HepG2 (cell line): Measurements from ENCODE around the gene INHBE. TPM values are rescaled to one million over a fixed set of nuclear protein-coding genes. Genes with fewer than 3 reads are reported as not detected.

Experiments
- CCDC6 ChIP-seq: sonication (generic); formaldehyde crosslinking; IDR thresholded peaks from 2 replicates; pipeline ENCODE4 v1.8.1; 2022; ENCODE audit warnings: mild to moderate bottlenecking, missing genetic modification reagents, moderate library complexity
- GTF2F1 ChIP-seq: fragments of 150-350 bp; IDR thresholded peaks from 2 replicates; pipeline ENCODE4 v1.6.1; 2014; ENCODE audit warnings: low read length
- GTF3A ChIP-seq: sonication (generic); formaldehyde crosslinking; conservative IDR thresholded peaks from 2 replicates; pipeline ENCODE4 v1.4.0; 2020; ENCODE audit warnings: mild to moderate bottlenecking, missing genetic modification reagents
- HHEX ChIP-seq: IDR thresholded peaks from 2 replicates; pipeline ENCODE4 v1.6.1; 2016; ENCODE audit warnings: control low read depth
- HOXA5 ChIP-seq: sonication (generic); formaldehyde crosslinking; IDR thresholded peaks from 2 replicates; pipeline ENCODE4 v1.4.0; 2020; ENCODE audit warnings: missing genetic modification reagents
- JUN ChIP-seq: sonication (generic); formaldehyde crosslinking; IDR thresholded peaks from 2 replicates; pipeline ENCODE4 v1.4.0; 2020; ENCODE audit warnings: mild to moderate bottlenecking, missing genetic modification reagents
- NCOA2 ChIP-seq: sonication (generic); formaldehyde crosslinking; IDR thresholded peaks from 2 replicates; pipeline ENCODE4 v1.8.0; 2022; ENCODE audit warnings: inconsistent platforms
- NFIC ChIP-seq: IDR thresholded peaks from 2 replicates; pipeline ENCODE4 v1.6.1; 2012; ENCODE audit warnings: mild to moderate bottlenecking, low read length, inconsistent platforms
- PHF5A ChIP-seq: IDR thresholded peaks from one replicate; pipeline ENCODE4 v1.6.1; 2018; ENCODE audit warnings: low read depth, missing genetic modification reagents; ENCODE audit not compliant: unreplicated experiment
- RBM39 ChIP-seq: fragments of 200-400 bp; formaldehyde crosslinking; IDR thresholded peaks from one replicate; pipeline ENCODE4 v1.6.1; 2018; ENCODE audit warnings: antibody characterized with exemption, mild to moderate bottlenecking, low read depth, low read length; ENCODE audit not compliant: poor library complexity, severe bottlenecking
- TMF1 ChIP-seq: sonication (generic); formaldehyde crosslinking; IDR thresholded peaks from 2 replicates; pipeline ENCODE4 v1.8.1; 2022; ENCODE audit warnings: low read depth, missing genetic modification reagents
- ZBTB21 ChIP-seq: sonication (generic); formaldehyde crosslinking; IDR thresholded peaks from 2 replicates; pipeline ENCODE4 v1.4.0; 2020; ENCODE audit warnings: missing genetic modification reagents
- ZNF354B ChIP-seq: sonication (generic); formaldehyde crosslinking; IDR thresholded peaks from 2 replicates; pipeline ENCODE4 v1.8.0; 2022; ENCODE audit warnings: mild to moderate bottlenecking, missing genetic modification reagents
- ZNF670 ChIP-seq: sonication (generic); formaldehyde crosslinking; IDR thresholded peaks from 2 replicates; pipeline ENCODE4 v1.8.0; 2022; ENCODE audit warnings: mild to moderate bottlenecking, missing genetic modification reagents, borderline replicate concordance
- ZNF790 ChIP-seq: sonication (generic); formaldehyde crosslinking; IDR thresholded peaks from 2 replicates; pipeline ENCODE4 v1.8.0; 2022; ENCODE audit warnings: missing genetic modification reagents, mild to moderate bottlenecking, borderline replicate concordance
- ZSCAN22 ChIP-seq: sonication (generic); formaldehyde crosslinking; IDR thresholded peaks from 2 replicates; pipeline ENCODE4 v1.4.0; 2020; ENCODE audit warnings: mild to moderate bottlenecking, missing genetic modification reagents
- polyA plus RNA-seq, 8 experiments: library from polyadenylated mRNA; depleted of rRNA in 3 of 8; stranded (reverse) in 7 of 8; unstranded in 1 of 8; fragments of >200 nt; fragmentation: Illumina TruSeq in 4 of 8; extraction: Trizol in 4 of 8; gene quantifications; 2 replicates each; pipeline versions ENCODE4 v1.2.1 to v1.2.3, GENCODE V29; 2011 to 2016; ENCODE audit warnings: low read depth in 4 of 8, missing spikeins in 1 of 8, mixed read lengths in 1 of 8; ENCODE audit not compliant: insufficient read depth in 1 of 8
- total RNA-seq, 5 experiments: library from RNA; depleted of rRNA; stranded (reverse); fragments of >200 nt; fragmentation: Illumina TruSeq; extraction: Trizol; gene quantifications; 2 replicates each; pipeline ENCODE4 v1.2.3, GENCODE V29; 2016; ENCODE audit warnings: low read depth in 1 of 5

INHBE gene
- total and polyA plus RNA-seq, 2 of the 13 experiments (the other 11 are each of a cell fraction or from before 2014, with no cell fraction given): 17.0 to 32.0 TPM

GRCh38 chr12:57430112-57430930 lies 24.8 kb upstream of the INHBE start (continued):
- TF ChIP-seq ZNF354B (CRISPR knock-in tag): no peak
- TF ChIP-seq NCOA2 (CRISPR knock-in tag): no peak
- no peak for TF ChIP-seq NFIC
- no peak for TF ChIP-seq ZBTB21 (CRISPR knock-in tag)
- peak; percentile 74 for TF ChIP-seq CCDC6 (CRISPR knock-in tag)
- TF ChIP-seq ZNF790 (CRISPR knock-in tag): 0 out of 2 replicates have a peak, but pooled peaks have one; percentile 19
- TF ChIP-seq GTF2F1: 0 out of 2 replicates have a peak, but pooled peaks have one; percentile 20
- no peak for TF ChIP-seq GTF3A (CRISPR knock-in tag)
- TF ChIP-seq ZSCAN22 (CRISPR knock-in tag): no peak
- TF ChIP-seq ZNF670: no peak
- no peak for TF ChIP-seq HHEX (CRISPR knock-in tag)
- TF ChIP-seq RBM39: peak; percentile 19
- no peak for TF ChIP-seq HOXA5 (CRISPR knock-in tag)
- TF ChIP-seq PHF5A: no peak
- peak; percentile 35; the same call in 1 of the 2 replicates for TF ChIP-seq TMF1 (CRISPR knock-in tag)
- no peak for TF ChIP-seq JUN (CRISPR knock-in tag)
